ENCODE data around the gene C1orf35. TPM values are rescaled to one million over a fixed set of nuclear protein-coding genes. Genes with fewer than 3 reads are reported as not detected.
"Not testable (repeated sequence)": the region's sequence is repeated elsewhere in the genome, so short reads cannot be mapped to it uniquely, and the experiment has no call there.

The C1orf35 gene
- polyA plus RNA-seq, 4 donors = 13.8 to 23.8 (median 14.7) TPM

- no peak for DNase-seq (ENCODE audit: low read depth in 4 of 4, low spot score in 3 of 4)
Observed at GRCh38 chr1:228142701-228143136, 39.6 kb upstream of the C1orf35 start.

DNA sequence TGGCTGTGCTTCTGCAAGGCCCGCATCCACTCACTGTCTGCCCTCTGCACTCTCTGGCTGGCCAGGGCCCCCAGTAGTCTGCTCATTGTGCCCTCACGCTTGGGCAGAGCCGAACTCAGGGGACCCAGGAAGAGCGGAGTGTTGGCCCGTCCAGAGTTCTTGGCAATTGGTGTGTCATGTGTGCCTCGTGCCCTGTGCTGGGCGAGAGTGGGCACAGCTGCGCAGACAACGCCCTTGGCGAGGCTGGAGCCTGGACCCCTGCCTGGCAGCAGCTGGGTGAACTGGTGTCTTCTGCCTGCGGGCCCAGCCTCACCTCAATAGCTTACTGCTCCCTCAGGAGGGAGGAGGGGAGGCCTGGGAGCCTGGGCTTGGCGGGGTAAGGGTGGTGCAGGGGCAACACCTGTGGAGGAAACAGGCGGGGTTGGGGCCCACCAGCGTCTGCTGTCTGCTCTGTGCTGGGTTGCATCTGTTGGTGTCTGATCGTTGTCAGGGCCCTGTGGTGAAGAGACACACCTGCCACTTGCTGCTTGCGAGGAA is 39.1 kb upstream of the C1orf35 start:
- no peak for DNase-seq (ENCODE audit: low read depth in 4 of 4, low spot score in 3 of 4)

GRCh38 chr1:228141226-228142044 is 38.3 kb upstream of the C1orf35 start:
- no peak for DNase-seq (ENCODE audit: low read depth in 4 of 4, low spot score in 3 of 4)

DNA sequence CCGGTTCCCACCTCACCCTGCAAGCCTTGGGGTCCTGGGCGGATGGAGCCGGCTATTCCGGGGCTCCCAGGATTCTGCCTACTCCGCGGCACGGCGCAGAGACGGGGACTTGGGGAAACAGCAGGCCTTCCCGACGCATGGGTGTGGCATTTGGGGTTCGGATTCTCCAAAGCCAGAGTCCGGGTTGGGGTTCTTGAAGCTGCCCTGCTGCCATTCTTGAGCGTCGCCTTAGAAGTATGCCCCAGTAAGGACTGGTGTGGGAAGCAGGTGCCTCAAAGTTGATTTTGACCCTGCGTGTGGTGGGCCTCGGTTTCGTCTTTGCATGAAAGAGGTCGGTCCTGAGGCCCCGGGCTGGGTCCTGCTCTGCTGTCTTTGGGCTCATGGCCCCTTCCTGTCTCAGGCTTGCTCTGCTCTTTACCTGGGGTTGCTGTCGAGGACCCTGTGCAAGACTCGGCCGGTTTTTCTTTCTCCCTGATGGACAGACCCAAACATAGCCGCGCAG is 37.6 kb upstream of the C1orf35 start:
- no peak for DNase-seq (ENCODE audit: low read depth in 4 of 4, low spot score in 3 of 4)

GRCh38 chr1:228139931-228140723 is 37.0 kb upstream of the C1orf35 start, which contains the start of gene GUK1:
Gene GUK1 (plus strand): TSS chr1:228140279. CDS start chr1:228140303, 24 bp downstream.
- peak; percentile 94 to 96 (median 94) for DNase-seq (ENCODE audit: low read depth in 4 of 4, low spot score in 3 of 4)

- no peak for DNase-seq (ENCODE audit: low read depth in 4 of 4, low spot score in 3 of 4)
Observed at GRCh38 chr1:228139406-228139930, 36.3 kb upstream of the C1orf35 start.

DNA sequence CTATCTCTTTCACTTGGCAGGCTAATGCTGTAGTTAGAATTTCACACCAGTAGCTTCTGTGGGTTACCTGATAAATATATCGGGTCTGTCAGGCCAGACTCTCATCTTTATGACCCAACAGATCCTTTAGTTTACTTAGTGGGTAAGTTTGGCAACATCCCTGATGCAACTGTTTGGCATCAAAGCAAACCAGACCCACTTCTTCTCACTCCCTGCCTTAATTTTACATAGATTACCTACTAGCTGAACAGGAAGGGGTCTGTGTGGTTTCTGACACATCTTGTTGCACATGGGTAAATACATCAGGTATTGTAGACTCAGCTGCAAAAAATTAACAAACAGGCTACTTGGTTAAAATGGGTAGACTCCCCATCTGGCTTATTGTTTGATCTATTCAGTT is 33.8 kb upstream of the C1orf35 start:
- no peak for DNase-seq (ENCODE audit: low read depth in 4 of 4, low spot score in 3 of 4)

DNA sequence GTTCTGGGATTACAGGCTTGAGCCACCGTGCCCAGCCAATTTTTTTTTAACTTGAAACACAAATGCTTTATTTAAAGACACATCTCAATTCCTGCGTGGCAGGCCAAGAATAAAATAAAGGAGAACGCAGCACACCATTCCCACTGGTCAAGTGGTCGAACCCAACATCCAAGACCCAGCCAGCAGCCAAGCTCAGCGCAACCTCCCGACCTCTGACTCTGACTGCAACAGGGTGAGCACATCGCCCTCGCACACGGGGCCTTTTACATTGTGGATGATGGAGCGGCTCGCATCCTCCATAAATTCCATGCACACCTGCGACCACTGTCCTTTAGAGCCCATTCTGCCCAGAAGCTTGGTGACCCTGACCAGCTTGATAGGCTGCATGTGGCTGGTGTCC is 31.5 kb upstream of the C1orf35 start:
- DNase-seq (ENCODE audit: low read depth in 4 of 4, low spot score in 3 of 4) = no peak

- DNase-seq (ENCODE audit: low read depth in 4 of 4, low spot score in 3 of 4) = no peak
Observed at GRCh38 chr1:228131766-228132165, 28.6 kb upstream of the C1orf35 start.

- no peak for DNase-seq (ENCODE audit: low read depth in 4 of 4, low spot score in 3 of 4)
Observed at GRCh38 chr1:228125185-228125584, 22.1 kb upstream of the C1orf35 start.

DNA sequence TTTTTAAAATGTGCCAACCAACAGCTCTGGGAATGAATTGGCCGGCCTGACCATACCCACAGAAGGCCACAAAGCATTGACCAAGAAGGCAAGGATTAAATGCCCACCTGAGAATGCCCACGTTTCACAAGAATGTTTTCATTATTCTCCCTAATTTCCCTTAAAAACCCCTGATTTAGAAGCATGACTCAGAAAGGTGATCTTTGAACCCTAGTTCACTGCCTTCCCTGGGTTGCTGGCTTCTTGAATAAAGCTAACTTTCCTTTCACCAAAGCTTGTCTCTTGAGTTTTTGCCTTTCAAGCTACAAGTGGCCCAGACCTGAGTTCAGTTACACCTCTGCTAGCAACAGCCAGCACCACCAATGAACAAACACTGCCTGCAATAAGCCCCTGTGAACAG is 20.4 kb upstream of the C1orf35 start:
- no peak for DNase-seq (ENCODE audit: low read depth in 4 of 4, low spot score in 3 of 4)

GRCh38 chr1:228122921-228123441 is 19.9 kb upstream of the C1orf35 start:
- no peak for DNase-seq (ENCODE audit: low read depth in 4 of 4, low spot score in 3 of 4)

GRCh38 chr1:228120857-228121489 is 17.8 kb upstream of the C1orf35 start:
- DNase-seq (ENCODE audit: low read depth in 4 of 4, low spot score in 3 of 4) = no peak

DNA sequence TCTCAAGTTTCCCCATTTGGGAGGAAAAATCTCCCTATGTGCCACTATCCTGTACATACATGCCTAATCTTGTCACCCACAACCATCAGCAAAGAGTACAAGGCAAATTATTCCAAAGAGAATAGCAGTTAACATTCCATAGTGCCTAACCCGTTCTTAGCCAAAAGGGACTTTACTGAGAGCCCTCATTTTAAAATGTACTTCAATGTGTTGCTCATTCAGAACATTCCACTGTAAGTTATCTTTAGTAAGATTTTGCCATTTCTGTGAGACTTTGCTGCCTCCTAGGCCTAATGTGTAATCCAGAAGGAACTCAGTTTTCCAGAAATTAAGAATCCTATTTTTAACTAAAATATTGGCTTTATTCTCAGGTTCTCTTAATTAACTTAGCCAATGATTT is 17.2 kb upstream of the C1orf35 start:
- DNase-seq (ENCODE audit: low read depth in 4 of 4, low spot score in 3 of 4) = no peak

DNA sequence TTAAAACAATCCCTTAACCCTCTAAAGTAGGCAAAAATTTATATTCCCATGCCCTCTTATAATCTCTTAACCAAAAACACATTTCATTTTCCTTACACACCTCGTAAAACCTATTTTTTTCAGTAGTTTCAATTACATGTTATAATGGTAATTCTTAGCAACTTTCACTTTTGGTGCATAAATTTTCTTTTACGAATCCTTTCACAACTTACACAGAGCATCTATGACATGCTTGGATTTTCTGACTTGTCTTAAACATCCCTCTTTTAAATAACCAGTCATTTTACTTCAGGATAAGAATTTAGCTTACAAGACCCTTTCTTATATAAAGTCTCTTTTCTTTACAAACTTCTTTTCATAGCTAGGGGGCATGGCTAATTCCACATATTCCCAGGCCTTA is 14.9 kb upstream of the C1orf35 start:
- no peak for DNase-seq (ENCODE audit: low read depth in 4 of 4, low spot score in 3 of 4)

- DNase-seq (ENCODE audit: low read depth in 4 of 4, low spot score in 3 of 4) = no peak
Observed at GRCh38 chr1:228117335-228117734, 14.2 kb upstream of the C1orf35 start.

DNA sequence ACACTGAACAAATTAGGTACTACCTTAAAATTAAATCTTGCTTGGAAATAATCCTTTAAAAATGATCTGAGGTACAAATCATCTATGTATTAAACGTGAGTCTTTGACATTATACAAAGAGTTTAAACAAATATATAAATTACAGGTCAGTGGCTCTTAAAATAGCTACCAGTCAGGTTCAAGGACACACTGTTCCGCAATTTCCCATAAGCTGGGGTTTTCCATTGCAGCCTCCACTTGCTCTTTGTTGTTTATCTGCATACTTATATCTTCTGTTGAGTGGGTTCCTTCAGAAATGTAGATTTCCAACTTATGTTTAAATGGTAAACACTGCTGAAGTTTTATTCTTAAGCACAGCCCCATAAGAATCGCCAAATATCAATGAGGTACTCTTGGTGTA is 11.7 kb upstream of the C1orf35 start:
- no peak for DNase-seq (ENCODE audit: low read depth in 4 of 4, low spot score in 3 of 4)

GRCh38 chr1:228112617-228113016 is 9.5 kb upstream of the C1orf35 start:
- no peak for DNase-seq (ENCODE audit: low read depth in 4 of 4, low spot score in 3 of 4)

- DNase-seq (ENCODE audit: low read depth in 4 of 4, low spot score in 3 of 4) = no peak
Observed at GRCh38 chr1:228112167-228112566, 9.0 kb upstream of the C1orf35 start.

- DNase-seq (ENCODE audit: low read depth in 4 of 4, low spot score in 3 of 4) = not testable (repeated sequence)
Observed at GRCh38 chr1:228111315-228111714, 8.2 kb upstream of the C1orf35 start.
